Measurements from ENCODE around the gene ADCY1.

Gene ADCY1

GRCh38 chr7:45594745-45595535, 20.8 kb downstream of the ADCY1 start:
- H3K4me1 ChIP-seq (ENCODE audit: insufficient read depth, low read length): 0 out of 2 replicates have a peak, but pooled peaks cover 9% of the 10 kb centered on the region
- no peaks in the 10 kb centered on the region for H3K36me3 ChIP-seq (ENCODE audit: insufficient read depth, low read length)
- H3K9me3 ChIP-seq (ENCODE audit: control insufficient read depth, insufficient read depth, low read length): no peaks in the 10 kb centered on the region
- no peak overlapping the region for H3K9ac ChIP-seq (ENCODE audit: low read depth, low read length)

GRCh38 chr7:45595809-45596664, 21.9 kb downstream of the ADCY1 start:
- H3K9ac ChIP-seq (ENCODE audit: low read depth, low read length): no peak overlapping the region
- 0 out of 2 replicates have a peak, but pooled peaks cover 9% of the 10 kb centered on the region for H3K4me1 ChIP-seq (ENCODE audit: insufficient read depth, low read length)
- no peaks in the 10 kb centered on the region for H3K36me3 ChIP-seq (ENCODE audit: insufficient read depth, low read length)
- H3K9me3 ChIP-seq (ENCODE audit: control insufficient read depth, insufficient read depth, low read length): no peaks in the 10 kb centered on the region

GRCh38 chr7:45596665-45597095, 22.5 kb downstream of the ADCY1 start:
- no peaks in the 10 kb centered on the region for H3K9me3 ChIP-seq (ENCODE audit: control insufficient read depth, insufficient read depth, low read length)
- H3K36me3 ChIP-seq (ENCODE audit: insufficient read depth, low read length): no peaks in the 10 kb centered on the region
- H3K9ac ChIP-seq (ENCODE audit: low read depth, low read length): no peak overlapping the region
- 0 out of 2 replicates have a peak, but pooled peaks cover 9% of the 10 kb centered on the region for H3K4me1 ChIP-seq (ENCODE audit: insufficient read depth, low read length)

GRCh38 chr7:45597286-45597984, 23.3 kb downstream of the ADCY1 start:
- Histone ChIP-seq H3K36me3 (ENCODE audit: insufficient read depth, low read length) (no peaks in the 10 kb centered on the region), H3K4me1 (ENCODE audit: insufficient read depth, low read length) (0 out of 2 replicates have a peak, but pooled peaks cover 9% of the 10 kb centered on the region), H3K9ac (ENCODE audit: low read depth, low read length) (no peak overlapping the region), H3K9me3 (ENCODE audit: control insufficient read depth, insufficient read depth, low read length) (no peaks in the 10 kb centered on the region)

GRCh38 chr7:45598886-45599520, 24.8 kb downstream of the ADCY1 start:
- Histone ChIP-seq H3K4me1 (ENCODE audit: insufficient read depth, low read length) (0 out of 2 replicates have a peak, but pooled peaks cover 9% of the 10 kb centered on the region), H3K9ac (ENCODE audit: low read depth, low read length) (no peak overlapping the region), H3K36me3 (ENCODE audit: insufficient read depth, low read length) (no peaks in the 10 kb centered on the region), H3K9me3 (ENCODE audit: control insufficient read depth, insufficient read depth, low read length) (no peaks in the 10 kb centered on the region)

- no peak overlapping the region for H3K9ac ChIP-seq (ENCODE audit: low read depth, low read length)
- no peaks in the 10 kb centered on the region for H3K36me3 ChIP-seq (ENCODE audit: insufficient read depth, low read length)
- no peaks in the 10 kb centered on the region for H3K9me3 ChIP-seq (ENCODE audit: control insufficient read depth, insufficient read depth, low read length)
- 0 out of 2 replicates have a peak, but pooled peaks cover 9% of the 10 kb centered on the region for H3K4me1 ChIP-seq (ENCODE audit: insufficient read depth, low read length)
Observed at GRCh38 chr7:45599851-45600706, 25.9 kb downstream of the ADCY1 start.

GRCh38 chr7:45601094-45601493, 26.9 kb downstream of the ADCY1 start:
- Histone ChIP-seq H3K36me3 (ENCODE audit: insufficient read depth, low read length) (no peaks in the 10 kb centered on the region), H3K4me1 (ENCODE audit: insufficient read depth, low read length) (0 out of 2 replicates have a peak, but pooled peaks cover 9% of the 10 kb centered on the region)

GRCh38 chr7:45601816-45602540, 27.8 kb downstream of the ADCY1 start:
- H3K4me1 ChIP-seq (ENCODE audit: insufficient read depth, low read length): 0 out of 2 replicates have a peak, but pooled peaks cover 9% of the 10 kb centered on the region
- no peaks in the 10 kb centered on the region for H3K9me3 ChIP-seq (ENCODE audit: control insufficient read depth, insufficient read depth, low read length)
- no peak overlapping the region for H3K9ac ChIP-seq (ENCODE audit: low read depth, low read length)
- no peaks in the 10 kb centered on the region for H3K36me3 ChIP-seq (ENCODE audit: insufficient read depth, low read length)

More at GRCh38 chr7:45601094-45601493, 26.9 kb downstream of the ADCY1 start:
- Histone ChIP-seq H3K9ac (ENCODE audit: low read depth, low read length) (no peak overlapping the region), H3K9me3 (ENCODE audit: control insufficient read depth, insufficient read depth, low read length) (no peaks in the 10 kb centered on the region)

- Histone ChIP-seq H3K4me1 (ENCODE audit: insufficient read depth, low read length) (no peaks in the 10 kb centered on the region), H3K9ac (ENCODE audit: low read depth, low read length) (no peak overlapping the region), H3K36me3 (ENCODE audit: insufficient read depth, low read length) (no peaks in the 10 kb centered on the region), H3K9me3 (ENCODE audit: control insufficient read depth, insufficient read depth, low read length) (no peaks in the 10 kb centered on the region)
Observed at GRCh38 chr7:45606050-45606449, 31.9 kb downstream of the ADCY1 start.

- no peak overlapping the region for H3K9ac ChIP-seq (ENCODE audit: low read depth, low read length)
- H3K9me3 ChIP-seq (ENCODE audit: control insufficient read depth, insufficient read depth, low read length): no peaks in the 10 kb centered on the region
- H3K4me1 ChIP-seq (ENCODE audit: insufficient read depth, low read length): no peaks in the 10 kb centered on the region
- H3K36me3 ChIP-seq (ENCODE audit: insufficient read depth, low read length): no peaks in the 10 kb centered on the region
Observed at GRCh38 chr7:45606931-45607330, 32.8 kb downstream of the ADCY1 start.

GRCh38 chr7:45609180-45609579, 35.0 kb downstream of the ADCY1 start:
- no peak overlapping the region for H3K9ac ChIP-seq (ENCODE audit: low read depth, low read length)
- no peaks in the 10 kb centered on the region for H3K4me1 ChIP-seq (ENCODE audit: insufficient read depth, low read length)
- no peaks in the 10 kb centered on the region for H3K36me3 ChIP-seq (ENCODE audit: insufficient read depth, low read length)
- H3K9me3 ChIP-seq (ENCODE audit: control insufficient read depth, insufficient read depth, low read length): no peaks in the 10 kb centered on the region

GRCh38 chr7:45610019-45610418, 35.9 kb downstream of the ADCY1 start:
- no peaks in the 10 kb centered on the region for H3K9me3 ChIP-seq (ENCODE audit: control insufficient read depth, insufficient read depth, low read length)
- no peaks in the 10 kb centered on the region for H3K36me3 ChIP-seq (ENCODE audit: insufficient read depth, low read length)
- H3K4me1 ChIP-seq (ENCODE audit: insufficient read depth, low read length): no peaks in the 10 kb centered on the region
- no peak overlapping the region for H3K9ac ChIP-seq (ENCODE audit: low read depth, low read length)
